Sciatic nerve (tissue), 2 donors: ENCODE data around the gene PRADC1. TPM values are rescaled to one million over a fixed set of nuclear protein-coding genes. Genes with fewer than 3 reads are reported as not detected.
A peak's percentile ranks its signal among the peaks of the same experiment; 100 is the strongest.

ENCODE experiments used
- ATAC-seq: fragments of 200-7000 bp; cut with Tn5 transposase; one replicate; pipeline ENCODE4 v1.9.1; 2020; ENCODE audit warnings: mild to moderate bottlenecking, moderate library complexity
- DNase-seq: peaks from one replicate; pipeline ENCODE4 v3.0.0-alpha.2; 2020; ENCODE audit warnings: low spot score
- intact Hi-C: fragments of 100-400 bp; cut with DNase I; formaldehyde crosslinking; loops from one replicate; pipeline ENCODE4 v1.14.2; 2022
- total RNA-seq: library from RNA; stranded (reverse); fragmentation: NEBNext Ultra II Directional; extraction: Animal tissue kit (Norgen Biotek cat#: 25700); gene quantifications from one replicate; pipeline ENCODE4 v1.2.1, GENCODE V29; 2021
- donor health status: DM: no; HTN: no; CAD: no.
- donor health status: DM: no; HTN: no; CAD: no.

PRADC1 gene
- total RNA-seq, 1 donor from 2014 or later = 15.2 TPM

GRCh38 chr2:73243884-73244570 is 11.0 kb upstream of the PRADC1 start:
- ATAC-seq = no peak
- no peak for DNase-seq
- intact Hi-C loops = no loop called here

- DNase-seq (no peak), ATAC-seq (no peak)
- intact Hi-C loops = no loop called here
These were observed 6.7 kb upstream of the PRADC1 start for GRCh38 chr2:73239776-73240175.

DNA sequence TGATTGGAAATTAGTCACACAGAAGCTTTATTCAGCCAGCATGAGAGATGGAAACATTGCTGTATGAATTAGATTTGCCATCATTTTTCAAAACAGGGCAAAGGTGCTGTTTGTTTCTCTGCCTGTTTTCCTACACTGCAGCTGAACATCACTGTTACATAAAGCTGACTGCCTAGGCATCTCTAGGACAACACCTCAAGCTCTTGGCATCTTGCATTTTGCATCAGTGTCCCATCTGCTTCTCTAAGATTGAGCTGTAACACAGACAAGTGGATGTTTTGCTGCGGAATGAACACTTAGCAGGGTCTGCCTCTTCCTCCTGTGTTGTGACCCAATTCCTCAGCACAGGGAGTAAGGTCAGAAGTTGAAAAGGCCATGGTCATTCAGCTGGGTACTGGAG is 5.9 kb upstream of the PRADC1 start:
- intact Hi-C loops = no loop called here
- DNase-seq (no peak), ATAC-seq (no peak)

DNA sequence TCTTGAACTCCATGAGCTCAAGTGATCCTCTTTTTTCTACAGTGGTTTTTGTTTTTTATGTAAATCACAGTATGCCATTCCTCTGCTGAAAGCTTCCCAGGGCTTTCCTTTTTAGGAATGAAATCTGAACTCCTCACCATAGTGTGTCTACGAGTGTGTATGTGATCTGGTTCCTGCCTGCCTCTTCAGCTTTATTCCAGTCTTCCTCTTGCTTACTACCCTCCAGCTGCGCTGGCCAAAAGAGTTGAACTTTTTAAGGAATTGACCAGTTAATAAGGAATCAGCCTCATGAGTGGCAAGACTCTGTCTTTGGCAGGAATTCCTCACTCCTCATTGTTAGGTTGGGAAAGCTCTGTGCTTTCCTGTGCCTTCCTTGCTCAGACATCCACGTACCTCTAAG is 5.1 kb upstream of the PRADC1 start:
- intact Hi-C loops = no loop called here
- DNase-seq (no peak), ATAC-seq (no peak)

DNA sequence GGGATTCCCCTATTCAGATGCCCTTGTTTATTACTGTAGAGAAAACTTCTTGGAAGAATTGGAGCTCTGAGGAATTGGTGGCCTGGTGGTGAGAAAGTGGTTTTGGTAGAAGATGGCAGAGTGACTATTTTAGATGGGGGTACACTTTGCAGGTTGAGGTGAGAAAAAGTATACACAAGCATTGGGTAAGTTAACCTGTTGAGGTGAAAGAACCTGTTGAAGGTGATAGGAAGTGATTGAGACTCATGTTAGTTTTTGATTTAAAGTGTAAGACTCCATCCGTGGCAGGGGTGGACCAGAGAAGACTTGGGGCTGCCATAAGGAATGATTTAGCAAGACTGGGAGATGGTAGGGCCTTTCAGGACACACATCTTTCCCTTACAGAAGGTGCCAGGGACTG is 4.1 kb upstream of the PRADC1 start:
- intact Hi-C loops = no loop called here
- no peak for DNase-seq
- no peak for ATAC-seq

- intact Hi-C loops = no loop called here
- DNase-seq (no peak), ATAC-seq (no peak)
These were observed 2.4 kb upstream of the PRADC1 start for GRCh38 chr2:73235315-73236028.

- intact Hi-C loops = no loop called here
- peak; percentile 89 for DNase-seq
- peak; percentile 96 for ATAC-seq
These were observed 1.1 kb upstream of the PRADC1 start, which contains the start of gene CCT7 for GRCh38 chr2:73233932-73234832. Gene CCT7, plus strand, starts transcription at chr2:73234308. Its CDS starts 71 bp downstream, at chr2:73234379.

- intact Hi-C loops = no loop called here
- ATAC-seq (no peak), DNase-seq (no peak)
These were observed 461 bp downstream of the PRADC1 start for GRCh38 chr2:73232403-73233153.

DNA sequence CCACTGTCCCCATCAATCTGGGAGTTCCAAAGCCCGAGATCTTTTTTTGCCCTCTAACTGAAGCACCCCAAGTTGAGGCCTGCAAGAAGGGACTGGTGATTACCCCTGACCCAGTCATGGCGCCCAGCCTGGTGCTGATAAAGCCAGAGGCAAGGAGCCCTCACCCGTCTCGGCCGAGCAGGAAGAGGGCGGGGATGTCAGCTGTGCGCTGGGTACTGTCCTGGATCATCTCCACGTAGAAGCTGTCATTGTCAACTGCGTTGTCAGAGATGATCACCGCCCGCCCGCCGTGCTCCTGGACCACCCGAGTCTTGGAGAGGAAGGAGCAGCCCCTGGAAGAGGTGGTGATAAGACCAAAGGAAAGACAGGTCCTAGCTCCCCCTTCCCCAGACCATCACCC is 4.4 kb downstream of the PRADC1 start:
- intact Hi-C loops = no loop called here
- DNase-seq = no peak
- no peak for ATAC-seq

GRCh38 chr2:73227086-73227485 is 6.0 kb downstream of the PRADC1 start:
- intact Hi-C loops = no loop called here

GRCh38 chr2:73225513-73226360 is 7.3 kb downstream of the PRADC1 start:
- intact Hi-C loops = no loop called here
- DNase-seq (no peak), ATAC-seq (peak; percentile 24)

More at GRCh38 chr2:73227086-73227485, 6.0 kb downstream of the PRADC1 start:
- DNase-seq = no peak
- ATAC-seq = no peak

DNA sequence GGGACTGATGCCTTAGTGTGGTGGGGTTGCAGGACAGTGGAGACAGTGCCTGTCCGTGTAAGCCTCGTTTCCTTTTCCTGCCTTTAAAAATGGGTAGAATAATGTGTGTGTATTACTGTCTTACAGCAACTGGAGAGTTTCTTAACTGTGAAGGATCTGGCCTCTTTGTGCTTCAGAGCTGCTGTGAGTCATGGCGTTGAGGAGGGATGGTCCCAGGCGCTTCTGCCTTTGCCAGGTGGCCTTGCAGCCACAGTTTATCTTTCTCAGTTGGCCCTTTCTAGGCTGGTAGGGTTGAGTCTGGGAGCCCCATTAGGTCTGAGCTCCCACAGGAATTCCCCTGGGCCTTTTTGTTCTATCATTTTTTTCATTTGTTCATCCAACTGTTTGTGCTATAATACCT is 9.2 kb downstream of the PRADC1 start:
- intact Hi-C loops = no loop called here
- no peak for ATAC-seq

DNA sequence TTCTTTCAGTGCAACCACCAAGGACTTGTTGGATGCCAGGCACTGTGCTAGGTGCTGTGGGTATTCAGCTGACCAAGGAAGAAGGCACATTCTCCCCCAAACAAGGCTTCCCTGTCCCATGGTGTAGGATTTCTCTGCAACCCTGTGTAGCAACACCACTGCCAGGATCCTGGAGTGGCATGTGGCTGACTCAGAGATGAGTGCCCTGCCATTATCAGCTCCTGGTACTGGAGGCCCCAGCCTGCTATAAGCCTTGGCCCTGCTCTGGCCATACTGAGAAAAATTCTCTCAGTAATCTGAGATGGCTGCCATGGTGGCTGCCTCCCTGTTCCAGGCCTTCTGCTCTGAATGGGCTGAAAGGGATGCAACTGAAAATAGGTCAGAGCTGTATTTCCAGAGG is 14.7 kb downstream of the PRADC1 start:
- no peak for DNase-seq
- no peak for ATAC-seq
- intact Hi-C loops = no loop called here

More for the DNA sequence above, 9.2 kb downstream of the PRADC1 start:
- DNase-seq = no peak

GRCh38 chr2:73217826-73218225 is 15.2 kb downstream of the PRADC1 start:
- intact Hi-C loops = no loop called here
- no peak for DNase-seq
- ATAC-seq = no peak

DNA sequence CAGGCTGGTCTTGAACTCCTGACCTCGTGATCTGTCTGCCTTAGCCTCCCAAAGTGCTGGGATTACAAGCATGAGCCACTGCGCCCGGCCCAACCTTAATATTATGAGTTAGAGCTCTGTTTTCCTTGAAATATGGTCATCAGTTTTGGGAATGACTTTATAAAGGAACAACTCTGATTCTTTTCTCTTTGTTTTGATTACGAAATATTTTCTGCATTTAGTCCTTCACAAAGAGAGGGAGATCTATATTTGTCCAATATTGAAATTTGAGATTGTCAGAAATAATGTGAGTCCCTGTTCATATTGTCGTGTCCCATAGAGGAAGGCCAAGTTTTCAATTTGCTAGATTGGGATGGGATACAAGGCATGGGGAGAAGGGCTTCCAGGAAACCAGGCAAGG is 15.9 kb downstream of the PRADC1 start:
- intact Hi-C loops = no loop called here
- ATAC-seq = no peak

DNA sequence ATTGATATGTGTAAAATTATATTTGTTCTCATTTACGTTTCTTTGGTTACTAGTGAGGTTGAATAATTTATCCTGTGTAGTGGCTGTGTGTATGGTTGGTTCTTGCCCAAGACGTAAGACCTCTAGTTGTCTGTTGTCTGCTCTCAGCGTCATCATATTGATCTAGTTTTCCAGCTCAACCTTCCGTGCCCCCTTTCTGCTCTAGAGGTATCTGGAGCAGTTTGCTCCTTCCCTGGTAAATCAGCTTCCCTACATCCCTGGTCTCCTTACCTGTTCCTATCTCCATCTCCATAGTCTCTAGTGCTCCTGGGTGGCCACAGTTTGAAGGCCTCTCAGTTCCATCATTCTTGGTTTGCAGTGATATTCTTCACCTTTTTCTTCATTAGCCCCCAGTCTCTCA is 17.8 kb downstream of the PRADC1 start:
- DNase-seq = no peak
- ATAC-seq = no peak
- intact Hi-C loops = no loop called here

More for the DNA sequence above, 15.9 kb downstream of the PRADC1 start:
- DNase-seq = no peak

- intact Hi-C loops = no loop called here
- peak; percentile 94 for DNase-seq
- peak; percentile 97 for ATAC-seq
These were observed 18.7 kb downstream of the PRADC1 start, which contains the start of gene SMYD5 for GRCh38 chr2:73214120-73215035. Gene SMYD5, plus strand, starts transcription at chr2:73214245. Its CDS starts 22 bp downstream, at chr2:73214267.
